SW 1271 (cell line): ENCODE measurements around the gene CANX.

Experiments used
- DNase-seq, 2 experiments: peaks; one replicate each; lab custom pipeline; 2025; lab: John Stamatoyannopoulos, UW

The CANX gene

GRCh38 chr5:179778591-179778990 lies 79.8 kb downstream of the CANX start:
- no peak for DNase-seq

GRCh38 chr5:179779826-179780225 lies 81.1 kb downstream of the CANX start:
- DNase-seq: no peak

GRCh38 chr5:179780362-179780761 lies 81.6 kb downstream of the CANX start:
- DNase-seq: no peak
